Body of pancreas (tissue), 4 donors: ENCODE data around the gene SYNGR1. TPM values are rescaled to one million over a fixed set of nuclear protein-coding genes. Genes with fewer than 3 reads are reported as not detected.

ENCODE experiments used
- ATAC-seq: fragments of 150-250 bp; one replicate; pipeline ENCODE4 v1.9.1; 2016
- DNase-seq, 4 donors: peaks; one replicate each; pipeline ENCODE4 v3.0.0-alpha.2; 2019
- H3K27ac ChIP-seq, 4 donors: fragments of 200-600 bp; sonication (generic); 1 replicate in 3 of 4; 2 replicates in 1 of 4; pipeline versions ENCODE4 v1.5.1 to v1.6.1; 2016 to 2019; ENCODE audit warnings: mild to moderate bottlenecking in 1 of 4, mixed read lengths in 1 of 4, moderate library complexity in 1 of 4
- H3K27me3 ChIP-seq, 2 donors: fragments of 200-600 bp; sonication (generic); one replicate each; pipeline ENCODE4 v1.6.0; 2016; ENCODE audit warnings: mild to moderate bottlenecking in 1 of 2
- H3K36me3 ChIP-seq, 2 donors: fragments of 200-600 bp; sonication (generic); replicated peaks in 1 of 2; 2 replicates each; pipeline ENCODE4 v1.5.1; 2016; ENCODE audit warnings: low read depth in 2 of 2; ENCODE audit not compliant: insufficient read depth in 1 of 2
- H3K4me1 ChIP-seq: fragments of 200-600 bp; sonication (generic); one replicate; pipeline ENCODE4 v1.6.0; 2016
- H3K4me3 ChIP-seq, 2 donors: fragments of 200-600 bp; sonication (generic); 1 replicate in 1 of 2; 2 replicates in 1 of 2; pipeline ENCODE4 v1.5.1; 2016 to 2019
- H3K9me3 ChIP-seq, 3 donors: fragments of 200-600 bp; sonication (generic); 1 replicate in 2 of 3; 2 replicates in 1 of 3; pipeline ENCODE4 v1.5.1; 2016
- CTCF ChIP-seq, 7 experiments: fragments of 450-650 bp in 4 of 7; fragments of 200-600 bp in 3 of 7; sonication (generic) in 3 of 7; IDR thresholded peaks; one replicate each; pipeline ENCODE4 v1.5.1; 2016 to 2019; ENCODE audit warnings: antibody characterized with exemption in 7 of 7
- POLR2A ChIP-seq, 3 donors: fragments of 450-650 bp; IDR thresholded peaks; one replicate each; pipeline ENCODE4 v1.6.1; 2016; ENCODE audit warnings: antibody characterized with exemption in 3 of 3, mild to moderate bottlenecking in 2 of 3
- WGBS, 2 donors: methylation state at CpG; one replicate each; pipeline ENCODE4 v1.1.5; 2017; 5-methylcytosine and 5-hydroxymethylcytosine counted together
- intact Hi-C: fragments of 100-400 bp; cut with DNase I; formaldehyde crosslinking; loops from one replicate; pipeline ENCODE4 v1.15.1; 2023
- total RNA-seq, 2 donors: library from RNA; depleted of rRNA; stranded (reverse); fragments of >200 nt; gene quantifications; one replicate each; pipeline ENCODE4 v1.1.0, GENCODE V29; 2016

Gene SYNGR1
- total RNA-seq, 2 donors from 2014 or later = 15.2 to 35.0 TPM

- H3K4me1 ChIP-seq = no peaks in the 10 kb centered on the region
- DNase-seq (peak in 1 of 4 donors; percentile 17), ATAC-seq (no peak)
- peaks cover 7 to 14% of the 10 kb centered on the region in 2 donors for H3K36me3 ChIP-seq
- H3K4me3 ChIP-seq = no peak overlapping the region
- WGBS, 2 donors = 66 to 97% methylated on average over 6 to 8 of the region's 8 CpGs
- H3K9me3 ChIP-seq = no peaks in the 10 kb centered on the region
- TF ChIP-seq CTCF (IDR thresholded peaks at IDR 0.05) = no peak
- TF ChIP-seq POLR2A (IDR thresholded peaks at IDR 0.05) = no peak
- no peaks in the 10 kb centered on the region for H3K27me3 ChIP-seq
- peak overlapping the region in 3 of 4 donors; percentile 20 to 53 (median 27) for H3K27ac ChIP-seq
- intact Hi-C loops = no loop called here
Observed at GRCh38 chr22:39431821-39432251, 82.0 kb downstream of the SYNGR1 start.

- Histone ChIP-seq H3K36me3 (peaks cover 7 to 9% of the 10 kb centered on the region in 2 donors), H3K4me3 (no peak overlapping the region), H3K27me3 (no peaks in the 10 kb centered on the region), H3K9me3 (no peaks in the 10 kb centered on the region), H3K27ac (peak overlapping the region in 2 of 4 donors; percentile 27 to 53), H3K4me1 (peaks cover 4% of the 10 kb centered on the region)
- WGBS, 2 donors = 84 to 89% methylated on average over 6 to 10 of the region's 10 CpGs
- DNase-seq = no peak
- ATAC-seq = no peak
- intact Hi-C loops = no loop called here
- no peak for TF ChIP-seq POLR2A (IDR thresholded peaks at IDR 0.05)
- no peak for TF ChIP-seq CTCF (IDR thresholded peaks at IDR 0.05)
Observed at GRCh38 chr22:39432361-39432811, 82.6 kb downstream of the SYNGR1 start.

GRCh38 chr22:39433476-39434242, 83.9 kb downstream of the SYNGR1 start:
- H3K27me3 ChIP-seq = no peaks in the 10 kb centered on the region
- 87 to 88% methylated on average over 15 to 28 of the region's 31 CpGs for WGBS, 2 donors
- no peaks in the 10 kb centered on the region for H3K9me3 ChIP-seq
- intact Hi-C loops = no loop called here
- H3K36me3 ChIP-seq = peaks cover 2 to 7% of the 10 kb centered on the region in 2 donors
- TF ChIP-seq CTCF (IDR thresholded peaks at IDR 0.05) (no peak), POLR2A (IDR thresholded peaks at IDR 0.05) (no peak)
- no peak overlapping the region for H3K4me3 ChIP-seq
- peaks cover 9% of the 10 kb centered on the region for H3K4me1 ChIP-seq
- DNase-seq (no peak), ATAC-seq (no peak)
- H3K27ac ChIP-seq = no peak overlapping the region

GRCh38 chr22:39434243-39434653, 84.5 kb downstream of the SYNGR1 start:
- TF ChIP-seq CTCF (IDR thresholded peaks at IDR 0.05) = no peak
- TF ChIP-seq POLR2A (IDR thresholded peaks at IDR 0.05) = no peak
- no peaks in the 10 kb centered on the region for H3K9me3 ChIP-seq
- DNase-seq (no peak), ATAC-seq (no peak)
- H3K27me3 ChIP-seq = no peaks in the 10 kb centered on the region
- H3K36me3 ChIP-seq = peaks cover 2 to 7% of the 10 kb centered on the region in 2 donors
- 84 to 87% methylated on average over 5 to 18 of the region's 18 CpGs for WGBS, 2 donors
- H3K4me3 ChIP-seq = no peak overlapping the region
- intact Hi-C loops = no loop called here
- peaks cover 9% of the 10 kb centered on the region for H3K4me1 ChIP-seq
- no peak overlapping the region for H3K27ac ChIP-seq
